K562 (cell line): ENCODE measurements around the gene ABCF3.

Experiments used
- CEBPB ChIP-seq: fragments of 450-650 bp; IDR thresholded peaks from 2 replicates; pipeline ENCODE4 v1.6.1; 2016; ENCODE audit warnings: missing genetic modification characterization, missing compliant biosample characterization
- IRF2 ChIP-seq: sonication (generic); formaldehyde crosslinking; IDR thresholded peaks from 2 replicates; pipeline ENCODE4 v1.8.1; 2022; ENCODE audit warnings: mild to moderate bottlenecking, missing genetic modification reagents
- MYNN ChIP-seq, 2 experiments: sonication (generic); formaldehyde crosslinking in 1 of 2; IDR thresholded peaks; 2 replicates each; pipeline versions ENCODE4 v1.5.0 to v1.6.1; 2016 to 2020; ENCODE audit warnings: antibody characterized with exemption in 1 of 2, missing genetic modification reagents in 1 of 2
- POLR2A ChIP-seq: fragments of 450-650 bp; conservative IDR thresholded peaks from 2 replicates; pipeline ENCODE4 v1.6.1; 2016
- STAG1 ChIP-seq: sonication (generic); formaldehyde crosslinking; IDR thresholded peaks from 2 replicates; pipeline ENCODE4 v1.5.0; 2020; ENCODE audit warnings: missing genetic modification reagents, borderline replicate concordance
- TF ChIP-seq, protein P1 (sequence below): fragments of 450-650 bp; formaldehyde crosslinking; IDR thresholded peaks from 2 replicates; pipeline ENCODE4 v1.4.0; 2022; ENCODE audit warnings: mild to moderate bottlenecking, moderate library complexity
- TF ChIP-seq, protein P2 (sequence below): fragments of 150-350 bp; IDR thresholded peaks from 2 replicates; pipeline ENCODE4 v1.6.1; 2014; ENCODE audit warnings: low read depth, mild to moderate bottlenecking, low read length, borderline replicate concordance
- TF ChIP-seq, protein P3 (sequence below): sonication (generic); formaldehyde crosslinking; IDR thresholded peaks from 2 replicates; pipeline ENCODE4 v1.8.0; 2022; ENCODE audit warnings: missing genetic modification reagents, mild to moderate bottlenecking, moderate library complexity, borderline replicate concordance
- TF ChIP-seq, protein P4 (sequence below): sonication (generic); formaldehyde crosslinking; IDR thresholded peaks from 2 replicates; pipeline ENCODE4 v1.9.0; 2022; ENCODE audit warnings: mild to moderate bottlenecking, missing genetic modification reagents

DNA sequence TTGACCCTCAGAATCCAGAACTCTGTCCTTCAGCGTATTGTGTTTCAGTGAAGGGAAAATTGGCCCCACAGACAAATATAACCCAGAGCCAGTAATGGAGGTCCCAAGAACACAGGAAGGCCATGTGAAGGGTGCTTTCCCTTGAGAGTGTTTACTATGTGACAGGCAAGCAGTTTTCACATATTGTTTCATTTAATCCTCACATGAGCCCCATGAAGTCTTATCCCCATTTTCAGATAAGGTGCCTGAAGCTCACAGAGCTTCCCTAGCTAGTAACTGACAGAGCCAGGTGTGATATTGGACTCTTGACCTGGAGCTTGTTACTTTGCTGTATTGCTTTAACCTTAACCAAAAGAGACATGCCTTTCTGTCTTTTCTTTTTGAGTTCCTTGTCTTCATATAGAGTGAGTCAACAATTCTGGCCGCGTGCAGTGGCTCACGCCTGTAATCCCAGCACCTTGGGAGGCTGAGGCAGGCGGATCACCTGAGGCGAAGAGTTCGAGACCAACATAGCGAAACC lies 40.2 kb upstream of the ABCF3 start:
- TF ChIP-seq POLR2A (peak; percentile 32), CEBPB (no peak), IRF2 (no peak), MYNN (IDR thresholded peaks at IDR 0.05) (no peak), MYNN (CRISPR knock-in tag; IDR thresholded peaks at IDR 0.05) (no peak), STAG1 (CRISPR knock-in tag) (no peak)
- TF ChIP-seq, protein P1, sequence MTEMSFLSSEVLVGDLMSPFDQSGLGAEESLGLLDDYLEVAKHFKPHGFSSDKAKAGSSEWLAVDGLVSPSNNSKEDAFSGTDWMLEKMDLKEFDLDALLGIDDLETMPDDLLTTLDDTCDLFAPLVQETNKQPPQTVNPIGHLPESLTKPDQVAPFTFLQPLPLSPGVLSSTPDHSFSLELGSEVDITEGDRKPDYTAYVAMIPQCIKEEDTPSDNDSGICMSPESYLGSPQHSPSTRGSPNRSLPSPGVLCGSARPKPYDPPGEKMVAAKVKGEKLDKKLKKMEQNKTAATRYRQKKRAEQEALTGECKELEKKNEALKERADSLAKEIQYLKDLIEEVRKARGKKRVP, result no peak
- TF ChIP-seq, protein P2, sequence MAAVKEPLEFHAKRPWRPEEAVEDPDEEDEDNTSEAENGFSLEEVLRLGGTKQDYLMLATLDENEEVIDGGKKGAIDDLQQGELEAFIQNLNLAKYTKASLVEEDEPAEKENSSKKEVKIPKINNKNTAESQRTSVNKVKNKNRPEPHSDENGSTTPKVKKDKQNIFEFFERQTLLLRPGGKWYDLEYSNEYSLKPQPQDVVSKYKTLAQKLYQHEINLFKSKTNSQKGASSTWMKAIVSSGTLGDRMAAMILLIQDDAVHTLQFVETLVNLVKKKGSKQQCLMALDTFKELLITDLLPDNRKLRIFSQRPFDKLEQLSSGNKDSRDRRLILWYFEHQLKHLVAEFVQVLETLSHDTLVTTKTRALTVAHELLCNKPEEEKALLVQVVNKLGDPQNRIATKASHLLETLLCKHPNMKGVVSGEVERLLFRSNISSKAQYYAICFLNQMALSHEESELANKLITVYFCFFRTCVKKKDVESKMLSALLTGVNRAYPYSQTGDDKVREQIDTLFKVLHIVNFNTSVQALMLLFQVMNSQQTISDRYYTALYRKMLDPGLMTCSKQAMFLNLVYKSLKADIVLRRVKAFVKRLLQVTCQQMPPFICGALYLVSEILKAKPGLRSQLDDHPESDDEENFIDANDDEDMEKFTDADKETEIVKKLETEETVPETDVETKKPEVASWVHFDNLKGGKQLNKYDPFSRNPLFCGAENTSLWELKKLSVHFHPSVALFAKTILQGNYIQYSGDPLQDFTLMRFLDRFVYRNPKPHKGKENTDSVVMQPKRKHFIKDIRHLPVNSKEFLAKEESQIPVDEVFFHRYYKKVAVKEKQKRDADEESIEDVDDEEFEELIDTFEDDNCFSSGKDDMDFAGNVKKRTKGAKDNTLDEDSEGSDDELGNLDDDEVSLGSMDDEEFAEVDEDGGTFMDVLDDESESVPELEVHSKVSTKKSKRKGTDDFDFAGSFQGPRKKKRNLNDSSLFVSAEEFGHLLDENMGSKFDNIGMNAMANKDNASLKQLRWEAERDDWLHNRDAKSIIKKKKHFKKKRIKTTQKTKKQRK, result no peak
- TF ChIP-seq, protein P3, sequence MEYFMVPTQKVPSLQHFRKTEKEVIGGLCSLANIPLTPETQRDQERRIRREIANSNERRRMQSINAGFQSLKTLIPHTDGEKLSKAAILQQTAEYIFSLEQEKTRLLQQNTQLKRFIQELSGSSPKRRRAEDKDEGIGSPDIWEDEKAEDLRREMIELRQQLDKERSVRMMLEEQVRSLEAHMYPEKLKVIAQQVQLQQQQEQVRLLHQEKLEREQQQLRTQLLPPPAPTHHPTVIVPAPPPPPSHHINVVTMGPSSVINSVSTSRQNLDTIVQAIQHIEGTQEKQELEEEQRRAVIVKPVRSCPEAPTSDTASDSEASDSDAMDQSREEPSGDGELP (CRISPR knock-in tag), result no peak
- TF ChIP-seq, protein P4, sequence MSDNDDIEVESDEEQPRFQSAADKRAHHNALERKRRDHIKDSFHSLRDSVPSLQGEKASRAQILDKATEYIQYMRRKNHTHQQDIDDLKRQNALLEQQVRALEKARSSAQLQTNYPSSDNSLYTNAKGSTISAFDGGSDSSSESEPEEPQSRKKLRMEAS (CRISPR knock-in tag), result no peak
